ENCODE results near the gene PABPN1.
A peak's percentile ranks its signal among the peaks of the same experiment; 100 is the strongest.
"Not testable (repeated sequence)": the region's sequence is repeated elsewhere in the genome, so short reads cannot be mapped to it uniquely, and the experiment has no call there.

Gene PABPN1
- 40.2 to 40.9 reads per million in 2 donors for total RNA-seq

- peak; percentile 92 to 100 (median 96) for DNase-seq
Observed at GRCh38 chr14:23320584-23321571, at the start of gene PABPN1. PABPN1 (plus strand) TSS chr14:23321457; CDS start chr14:23321470, 13 bp downstream.

- no peak for DNase-seq
Observed at GRCh38 chr14:23275412-23275811, 45.8 kb upstream of the PABPN1 start.

- no peak for DNase-seq
Observed at GRCh38 chr14:23277189-23277588, 44.1 kb upstream of the PABPN1 start.

- not testable (repeated sequence) for DNase-seq
Observed at GRCh38 chr14:23277928-23278327, 43.3 kb upstream of the PABPN1 start.

- DNase-seq: no peak
Observed at GRCh38 chr14:23281247-23281646, 40.0 kb upstream of the PABPN1 start.

- DNase-seq: peak in 1 of 5 experiments; percentile 41
Observed at GRCh38 chr14:23284654-23285529, 36.4 kb upstream of the PABPN1 start.

GRCh38 chr14:23285530-23286019 is 35.7 kb upstream of the PABPN1 start:
- DNase-seq: peak in 1 of 5 experiments; percentile 36

GRCh38 chr14:23286020-23286901 is 35.0 kb upstream of the PABPN1 start, which contains the start of gene HOMEZ:
HOMEZ (minus strand) TSS chr14:23286132; CDS start chr14:23285952, 180 bp downstream.
- DNase-seq: peak; percentile 93 to 98 (median 96)

- no peak for DNase-seq
Observed at GRCh38 chr14:23286902-23287479, 34.3 kb upstream of the PABPN1 start.

GRCh38 chr14:23294734-23295561 is 26.3 kb upstream of the PABPN1 start:
- DNase-seq: peak in 4 of 5 experiments; percentile 26 to 82 (median 48)

GRCh38 chr14:23296012-23296777 is 25.1 kb upstream of the PABPN1 start:
- DNase-seq: no peak

GRCh38 chr14:23297096-23297495 is 24.2 kb upstream of the PABPN1 start:
- DNase-seq: no peak

- DNase-seq: no peak
Observed at GRCh38 chr14:23297611-23298277, 23.5 kb upstream of the PABPN1 start.

- DNase-seq: peak in 2 of 5 experiments; percentile 17 to 61
Observed at GRCh38 chr14:23299211-23299957, 21.9 kb upstream of the PABPN1 start.

- DNase-seq: no peak
Observed at GRCh38 chr14:23299986-23300686, 21.1 kb upstream of the PABPN1 start.

- peak in 1 of 5 experiments; percentile 18 for DNase-seq
Observed at GRCh38 chr14:23300687-23301223, 20.5 kb upstream of the PABPN1 start.

Data from T-helper 2 cell (primary cell).